Suppressor macrophage (primary cell): ENCODE results near the gene ITM2C.
A peak's percentile ranks its signal among the peaks of the same experiment; 100 is the strongest.

Source experiments
- DNase-seq, 4 experiments: peaks; one replicate each; pipeline ENCODE4 v3.0.0-alpha.2; 2020 to 2022

The ITM2C gene

DNA sequence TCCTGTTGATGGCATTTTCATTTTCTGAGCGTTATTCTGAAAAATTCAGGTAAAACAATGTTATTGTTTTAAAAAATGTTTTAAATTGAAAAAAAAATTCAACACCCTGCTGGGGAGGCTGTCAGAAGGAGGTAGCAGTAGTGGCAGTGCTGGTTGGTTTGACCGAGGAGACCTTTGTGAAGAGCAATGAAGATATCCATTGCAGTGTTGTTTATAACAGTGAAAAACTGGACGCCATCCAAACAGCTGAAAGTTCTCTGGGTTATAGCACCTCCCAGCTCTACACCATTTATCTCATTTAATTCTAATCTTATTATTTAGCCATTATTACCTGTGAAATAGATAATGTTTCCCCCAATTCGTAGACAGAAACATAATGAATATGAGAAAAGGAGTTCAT lies 12.6 kb upstream of the ITM2C start:
- no peak for DNase-seq

DNA sequence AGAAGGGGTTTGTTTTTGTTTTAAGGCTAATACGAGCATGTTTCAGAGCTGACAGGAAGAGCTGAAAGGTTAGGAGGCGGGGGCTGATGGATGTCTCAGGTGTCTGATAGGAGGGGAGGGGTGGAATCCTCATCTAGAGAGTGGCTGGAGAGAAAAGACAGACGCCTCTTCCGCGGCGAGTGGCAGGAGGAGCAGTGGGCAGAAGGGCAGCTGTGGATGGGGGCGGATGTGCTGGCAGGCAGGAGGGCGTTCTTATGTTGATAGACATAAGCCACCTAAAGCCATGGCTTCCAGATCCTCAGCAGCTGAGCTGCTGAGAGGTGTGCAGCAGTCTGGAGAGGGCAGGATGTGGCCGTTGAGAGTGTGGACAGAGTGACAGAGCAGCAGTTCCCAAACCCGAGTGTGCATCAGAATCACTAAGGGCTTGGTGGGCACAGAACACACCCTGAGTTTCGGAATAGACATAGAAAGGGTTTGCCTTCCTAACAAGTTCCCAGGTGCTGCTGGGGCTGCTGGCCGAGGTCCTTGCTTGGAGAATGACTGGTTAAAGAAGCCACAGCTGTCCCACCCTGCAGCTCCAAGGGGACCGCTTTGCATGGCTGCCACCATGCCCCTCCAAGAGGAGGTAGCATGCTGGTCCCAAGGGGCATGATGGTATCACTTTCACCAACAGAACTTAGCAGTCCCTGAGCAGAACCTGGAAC lies 3.0 kb upstream of the ITM2C start:
- DNase-seq: no peak

DNA sequence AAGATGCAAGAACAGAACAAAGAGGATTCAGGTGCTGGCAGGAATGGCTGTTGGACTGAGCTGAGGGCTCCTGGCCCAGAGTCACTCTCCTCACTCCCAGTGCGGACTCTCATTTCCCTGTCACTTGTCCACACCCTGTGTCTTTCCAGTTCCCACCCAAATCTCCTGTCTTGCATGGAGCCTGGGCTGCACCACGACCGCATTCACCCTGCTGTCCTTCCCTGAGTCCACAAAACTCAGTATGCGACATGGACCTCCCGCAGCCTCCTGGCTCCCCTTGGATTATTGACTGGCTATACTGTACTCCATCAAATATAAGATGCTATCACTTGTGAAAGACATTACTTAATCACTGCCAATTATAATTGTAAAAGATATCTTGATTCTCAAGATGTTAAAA lies 2.5 kb upstream of the ITM2C start:
- no peak for DNase-seq

DNA sequence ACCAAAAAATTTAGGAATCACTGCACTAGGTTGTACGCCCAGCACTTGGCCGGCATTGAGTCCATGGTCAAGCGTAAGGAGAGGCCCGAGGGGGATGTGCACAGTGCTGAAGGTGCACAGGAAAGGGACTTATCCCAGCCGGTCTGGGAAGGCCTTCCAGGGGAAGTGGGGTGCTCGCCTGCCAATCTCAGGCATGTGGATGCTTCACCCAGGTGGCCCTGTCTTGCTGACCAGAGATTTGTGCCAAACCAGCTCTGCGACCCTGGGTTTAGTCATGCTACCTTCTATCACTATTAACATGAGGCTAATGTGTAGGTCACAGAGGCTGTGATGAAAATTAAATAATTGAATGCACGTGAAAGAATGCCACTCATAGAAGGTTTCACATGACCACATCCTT lies 1.7 kb upstream of the ITM2C start:
- no peak for DNase-seq

DNA sequence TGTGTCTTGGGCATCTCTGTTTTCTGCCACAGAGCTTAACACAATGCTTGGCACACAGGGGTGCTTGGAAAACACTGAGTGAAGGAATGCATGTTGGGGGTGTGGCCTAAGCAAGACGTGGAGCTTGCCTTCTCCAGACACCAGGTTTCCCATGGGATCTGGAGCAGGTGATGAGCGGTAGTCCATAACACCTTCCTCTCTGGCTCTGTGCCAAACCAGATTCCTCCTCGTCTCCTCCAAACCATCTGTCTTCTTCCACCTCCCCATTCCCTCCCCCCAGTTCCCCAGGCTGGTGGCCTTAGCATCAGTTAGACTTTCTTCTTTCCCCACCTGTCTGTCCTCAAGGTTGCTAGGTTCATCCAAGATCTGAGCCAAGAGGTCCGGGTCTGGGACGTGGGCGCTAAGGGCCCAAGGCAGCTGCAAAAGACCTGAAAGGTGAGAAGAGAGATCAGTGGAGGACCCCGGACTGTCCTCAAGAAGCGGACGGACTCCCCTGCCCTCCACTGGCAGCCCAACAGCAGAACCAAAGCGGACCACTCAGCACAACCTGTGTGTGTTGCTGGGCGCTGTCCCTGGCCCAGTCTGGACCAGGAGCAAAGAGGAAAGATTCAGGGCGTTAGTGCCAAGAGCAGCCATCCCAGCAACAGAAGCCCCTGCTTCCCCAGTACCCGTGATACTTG lies 1.2 kb upstream of the ITM2C start:
- no peak for DNase-seq

DNA sequence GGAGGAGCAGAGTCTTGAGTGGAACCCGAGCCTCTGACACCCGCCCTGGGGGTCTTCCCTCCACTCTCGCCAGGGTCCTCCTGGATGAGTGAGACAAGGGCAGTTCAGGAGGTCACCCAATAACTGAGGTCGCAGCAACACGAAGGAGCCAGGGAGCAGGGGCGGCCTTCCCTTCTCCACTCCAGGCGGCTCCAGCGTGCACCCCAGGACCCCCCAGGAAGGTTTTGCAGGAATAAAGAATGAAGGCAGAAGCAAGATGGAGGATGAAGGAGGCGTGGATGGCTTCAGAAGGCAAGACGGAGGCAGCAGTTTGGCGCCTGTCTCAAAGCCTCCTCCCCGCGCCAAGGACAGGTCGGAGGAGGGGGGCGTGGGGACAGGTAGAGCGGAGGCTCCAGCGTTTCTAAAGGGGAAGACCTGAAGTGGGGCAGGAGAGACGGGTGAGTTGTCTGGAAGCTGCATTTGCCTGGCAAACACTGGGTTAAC lies 579 bp upstream of the ITM2C start:
- DNase-seq: no peak

DNA sequence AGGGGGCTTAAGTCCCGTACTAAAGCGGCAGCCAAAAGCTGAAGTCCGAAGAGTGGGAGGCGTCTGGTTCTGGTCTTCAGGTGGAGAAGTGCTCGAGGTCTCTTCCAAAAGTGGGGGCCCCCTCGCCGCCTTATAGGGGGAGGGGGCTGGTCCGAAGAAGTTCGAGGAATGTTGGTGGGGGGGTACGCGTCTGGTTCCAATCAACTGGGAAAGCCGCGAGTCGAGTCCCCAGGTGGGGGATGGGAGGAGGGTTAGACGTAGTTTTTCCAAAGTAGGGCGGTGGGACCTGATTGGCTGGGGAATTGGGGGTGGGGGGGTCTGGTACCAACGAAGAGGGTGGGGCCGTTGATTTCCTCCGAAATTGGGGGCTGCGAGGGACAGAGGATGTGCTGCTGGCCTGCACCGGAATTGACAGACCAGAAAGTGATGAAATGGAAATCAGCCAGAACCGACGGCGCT lies 594 bp downstream of the ITM2C start:
- DNase-seq: no peak

DNA sequence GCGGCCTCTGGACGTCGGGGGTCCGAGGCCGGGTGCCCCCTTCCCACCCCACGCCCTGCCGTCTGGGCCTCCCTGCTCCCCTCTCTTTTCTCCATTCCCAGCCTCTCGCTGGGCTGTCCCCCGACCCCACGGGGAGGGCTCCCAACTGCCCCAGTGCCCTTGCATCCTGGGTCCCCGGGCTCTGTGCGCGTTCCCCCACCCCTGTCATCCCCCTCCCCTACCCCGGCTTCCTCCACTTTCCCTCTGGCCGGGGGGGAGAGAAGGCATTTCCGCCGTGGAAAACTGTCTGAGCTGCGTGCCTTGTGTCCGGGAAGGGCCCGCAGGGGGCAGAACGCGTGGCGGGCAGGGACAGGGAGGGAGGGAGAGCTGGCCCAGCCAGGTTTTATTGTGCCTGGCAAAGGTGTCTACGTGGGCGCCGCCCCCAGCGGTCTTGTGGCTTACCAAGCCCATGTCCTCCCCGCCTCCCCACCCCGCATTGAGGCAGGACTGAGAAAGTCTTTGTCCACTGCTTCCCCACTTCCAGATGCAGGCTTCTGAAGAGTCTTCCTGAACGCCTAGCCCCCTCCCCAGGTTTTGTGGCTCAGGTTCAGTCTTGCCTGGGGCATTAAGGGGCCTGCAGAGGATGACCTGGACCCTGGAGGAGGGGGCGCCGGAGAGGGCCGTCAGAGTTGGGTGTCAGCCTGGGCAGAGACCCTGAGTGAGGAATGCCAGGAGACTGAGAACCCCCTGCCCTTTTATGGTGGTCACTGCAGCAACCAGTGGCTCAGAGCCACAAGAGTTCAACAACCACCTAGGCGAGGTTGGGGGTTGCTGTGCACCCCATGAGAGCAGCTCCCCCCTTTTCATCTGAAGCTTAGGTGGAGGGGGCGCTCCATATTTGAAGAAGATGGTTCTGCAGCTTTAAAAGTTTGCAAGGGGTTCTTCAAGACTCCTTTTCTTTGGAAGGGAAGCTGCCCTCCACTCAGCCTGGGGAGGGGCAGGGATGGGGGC lies 1.3 kb downstream of the ITM2C start:
- DNase-seq: peak in 1 of 4 experiments; percentile 17

DNA sequence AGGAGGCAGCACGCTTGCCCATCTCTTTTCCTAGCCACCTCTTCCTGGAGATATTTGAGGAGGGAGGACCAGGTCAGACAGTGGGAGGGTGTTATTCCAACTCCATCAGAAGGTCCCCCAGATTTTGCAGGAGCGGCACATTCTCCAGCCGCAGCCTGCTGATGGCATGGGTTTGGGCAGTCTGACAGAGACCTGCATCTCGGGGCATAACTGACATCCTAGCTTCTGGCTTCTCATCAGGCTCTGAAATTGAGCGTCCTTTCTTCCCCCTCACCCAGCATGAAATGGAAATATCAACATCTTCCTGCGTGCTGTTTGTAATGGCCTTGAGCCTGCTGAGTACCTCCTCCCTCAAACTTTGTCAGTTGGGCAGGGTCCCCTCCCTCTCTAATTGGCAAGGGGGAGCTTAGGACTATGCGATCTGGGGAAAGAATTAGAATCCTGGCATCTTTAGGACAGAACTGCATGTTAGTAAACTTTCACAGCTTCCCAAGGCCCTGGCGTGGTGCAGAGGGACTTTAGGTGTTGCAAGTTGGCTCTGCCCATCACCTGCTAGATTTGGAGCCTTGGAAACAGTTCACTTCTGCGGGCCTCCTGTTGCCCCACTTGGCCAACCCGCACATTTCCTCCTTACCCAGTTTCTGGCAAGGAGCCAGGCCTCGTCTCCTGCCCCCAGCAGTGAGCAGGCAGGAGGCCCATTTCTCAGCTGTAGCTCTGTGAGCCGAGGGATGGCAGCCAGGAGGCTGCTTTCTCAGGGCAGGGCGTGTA lies 2.2 kb downstream of the ITM2C start:
- DNase-seq: peak; percentile 27 to 55 (median 43)

DNA sequence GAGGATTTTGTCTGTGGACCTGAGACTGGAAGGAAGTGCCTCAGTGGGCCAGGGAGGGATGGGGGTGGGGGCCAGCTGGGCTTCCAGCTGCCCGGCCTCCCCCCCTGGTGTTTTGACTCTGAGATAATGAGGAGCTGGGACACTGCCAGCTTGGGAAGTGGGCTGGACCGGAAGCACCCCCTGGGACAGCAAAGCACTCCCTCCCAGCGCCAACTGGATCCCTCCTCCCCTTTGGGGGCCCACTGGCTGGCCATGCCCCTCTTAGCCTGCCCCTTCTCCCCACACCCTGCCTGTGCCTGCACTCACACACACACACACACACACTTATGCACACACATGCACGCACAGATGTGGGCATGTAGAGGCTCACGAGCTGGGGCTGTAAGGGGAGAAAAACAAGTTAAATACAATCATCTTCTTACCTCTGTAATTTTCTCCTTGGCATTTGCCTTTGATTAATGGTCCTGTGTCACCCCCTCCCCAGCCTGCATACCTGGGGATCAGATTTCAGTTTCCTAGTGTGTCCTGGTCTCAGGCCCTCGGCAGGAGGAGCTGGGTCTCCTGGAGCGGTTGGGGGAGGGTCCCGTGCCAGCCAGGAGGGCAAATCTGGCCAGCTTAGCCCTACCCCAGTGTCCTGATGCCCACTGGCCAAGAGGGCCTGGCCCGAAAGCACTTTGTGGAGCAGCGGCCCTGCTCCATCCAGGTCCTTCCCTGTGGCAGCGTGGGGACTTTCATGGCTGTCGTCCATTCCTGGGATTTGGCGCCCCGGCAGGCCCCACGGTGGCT lies 3.6 kb downstream of the ITM2C start:
- no peak for DNase-seq

DNA sequence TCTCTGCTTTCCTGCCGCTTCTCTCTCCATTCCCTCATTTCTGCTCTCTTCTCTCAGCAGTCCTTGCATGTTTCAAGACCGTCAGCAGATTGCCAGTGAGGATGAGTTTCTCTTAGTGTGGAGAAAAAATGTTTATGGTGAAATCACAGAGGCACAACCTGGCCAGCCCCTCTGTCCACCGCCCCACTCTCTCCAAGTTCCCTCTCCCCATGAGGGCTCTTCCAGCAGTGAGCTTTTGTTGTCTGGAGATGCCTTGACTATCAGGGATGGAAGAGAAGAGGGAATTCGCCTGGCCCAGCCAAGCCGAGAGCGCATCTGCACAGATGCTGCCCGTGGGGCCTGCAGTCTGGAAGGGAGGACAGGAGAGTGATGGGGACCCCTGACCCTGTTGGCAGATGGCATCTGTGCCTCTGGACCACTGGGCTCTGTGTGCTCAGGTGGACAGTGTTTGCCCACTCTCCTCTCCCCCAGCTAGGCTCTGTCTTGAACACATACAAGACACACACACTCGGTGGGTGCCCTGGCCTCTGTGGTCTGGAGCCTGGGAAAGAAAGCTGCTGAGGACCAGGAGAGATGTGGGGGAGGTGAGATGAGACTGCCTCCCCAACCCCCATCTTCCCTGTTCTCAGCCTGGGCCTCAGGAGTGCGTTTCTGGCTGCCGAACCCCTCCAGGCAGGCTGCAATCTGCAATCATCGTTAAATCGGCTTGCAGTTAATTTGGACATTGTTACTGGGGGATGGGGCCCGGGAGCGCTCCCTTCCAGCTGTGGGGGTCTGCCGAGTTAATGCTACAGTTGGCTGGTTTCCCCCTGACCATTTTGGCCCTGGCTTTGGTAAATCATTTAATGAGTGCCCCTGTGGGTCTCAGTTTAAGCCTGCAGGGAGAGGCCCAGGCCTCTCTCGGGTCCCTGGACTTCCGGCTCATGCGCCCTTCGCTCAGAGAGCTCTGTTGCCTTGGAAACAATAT lies 4.5 kb downstream of the ITM2C start:
- no peak for DNase-seq

DNA sequence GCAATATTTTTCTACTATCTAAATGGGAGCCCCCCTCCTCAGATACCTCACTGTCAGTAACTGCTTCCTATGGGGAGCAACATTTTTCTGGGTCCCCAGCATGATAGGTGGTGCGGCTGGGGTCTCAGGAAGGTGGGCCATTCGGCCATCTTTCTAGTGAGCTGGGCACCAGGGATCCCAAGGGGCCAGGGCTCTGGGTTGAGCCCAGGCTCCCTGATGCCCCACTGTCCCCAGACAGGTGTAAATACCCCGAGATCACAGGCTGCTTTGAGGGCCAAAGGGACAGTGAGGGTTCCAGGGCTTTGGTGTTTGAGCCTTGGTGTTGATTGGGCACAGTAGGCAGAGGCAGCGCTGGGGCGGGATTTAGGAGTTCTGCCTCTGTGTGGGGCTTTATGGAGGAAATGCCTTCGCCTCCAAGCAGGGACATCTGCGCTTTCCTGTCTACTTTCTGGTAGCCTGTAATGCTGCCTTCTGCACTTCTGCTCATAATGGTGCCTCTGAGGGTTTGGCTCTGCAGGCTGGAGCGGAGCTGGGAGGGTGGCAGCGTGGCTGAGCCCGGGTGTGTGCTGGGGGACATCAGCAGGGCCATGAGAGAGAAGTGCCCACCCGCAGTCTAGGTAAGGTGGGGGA lies 5.3 kb downstream of the ITM2C start:
- peak in 2 of 4 experiments; percentile 27 to 36 for DNase-seq

DNA sequence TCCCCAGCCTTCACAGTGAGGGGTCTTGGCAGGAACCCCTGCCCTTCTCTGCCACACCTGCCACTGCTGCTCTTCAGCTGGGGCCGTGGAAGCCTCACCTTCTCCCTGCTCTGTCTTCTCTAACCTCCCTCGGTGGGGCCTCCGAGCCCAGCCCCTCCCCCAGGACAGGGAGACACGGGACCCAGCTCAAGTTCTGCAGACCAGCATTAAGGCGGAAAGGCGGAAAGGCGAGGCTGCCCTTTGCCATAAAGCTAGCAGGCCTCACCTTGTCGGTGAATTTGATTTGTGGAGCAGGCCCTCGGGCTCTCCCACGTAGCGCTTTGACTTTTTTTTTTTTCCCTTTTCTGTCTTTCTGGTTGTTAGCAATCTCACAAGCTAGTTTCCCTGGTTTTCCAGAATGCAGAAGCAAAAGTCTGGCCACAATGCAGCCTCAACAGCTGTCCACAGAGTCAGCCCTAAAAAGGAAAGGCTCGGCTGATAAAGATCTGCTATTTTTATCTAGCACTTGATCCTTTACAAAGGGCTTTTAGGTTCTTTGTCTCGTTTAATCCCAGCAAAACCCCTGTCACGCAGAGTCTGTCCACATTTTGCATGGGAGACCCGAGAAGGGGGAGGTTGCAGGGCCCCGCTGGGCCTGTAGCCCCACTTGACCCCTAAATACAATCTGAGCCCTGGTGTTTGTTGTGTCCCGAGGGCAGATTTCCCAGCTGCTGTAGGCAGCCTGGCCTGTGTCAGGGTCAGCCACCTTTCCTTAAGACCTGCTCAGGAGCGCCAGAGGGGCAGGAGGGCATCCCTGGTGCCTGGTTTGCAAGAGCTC lies 6.0 kb downstream of the ITM2C start:
- DNase-seq: peak; percentile 49 to 75 (median 58)

DNA sequence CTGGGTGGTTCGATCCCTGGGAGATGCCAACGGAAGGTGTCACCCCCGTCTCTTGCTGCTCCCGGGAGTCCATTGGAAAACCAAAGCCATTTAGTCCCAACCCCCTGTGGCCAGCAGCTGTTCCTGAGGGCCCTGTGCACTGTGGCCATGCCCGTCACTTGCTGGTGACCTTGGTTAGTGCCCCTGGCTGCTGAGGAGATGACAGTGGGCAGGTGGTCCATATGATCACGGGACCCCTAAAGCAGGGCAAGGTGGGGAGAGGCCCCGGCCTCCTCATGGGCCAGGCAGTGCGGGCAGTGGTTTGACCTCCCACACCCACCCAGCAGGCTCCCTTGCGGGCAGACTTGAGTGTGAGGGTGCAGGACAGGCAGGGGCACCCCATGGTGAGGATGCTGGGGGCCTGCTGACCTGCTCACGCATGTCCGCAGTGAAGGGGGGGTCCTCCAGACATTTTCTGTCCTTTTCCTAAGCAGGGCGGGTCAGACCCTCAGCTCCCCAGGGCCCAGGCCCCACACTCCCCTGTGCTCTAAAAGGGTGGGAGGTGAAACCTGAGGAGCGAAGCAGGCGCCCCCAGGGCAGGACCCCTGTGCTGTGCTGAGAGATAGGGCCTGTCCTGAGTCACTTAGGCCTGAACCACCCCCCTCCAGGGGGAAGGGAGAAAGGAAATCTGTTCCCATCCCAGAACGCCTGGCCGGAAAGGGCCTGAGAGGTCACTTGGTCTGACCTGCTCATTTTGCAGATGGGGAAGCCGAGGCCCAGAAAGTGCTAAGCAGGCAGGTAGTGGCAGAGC lies 6.8 kb downstream of the ITM2C start:
- DNase-seq: no peak

DNA sequence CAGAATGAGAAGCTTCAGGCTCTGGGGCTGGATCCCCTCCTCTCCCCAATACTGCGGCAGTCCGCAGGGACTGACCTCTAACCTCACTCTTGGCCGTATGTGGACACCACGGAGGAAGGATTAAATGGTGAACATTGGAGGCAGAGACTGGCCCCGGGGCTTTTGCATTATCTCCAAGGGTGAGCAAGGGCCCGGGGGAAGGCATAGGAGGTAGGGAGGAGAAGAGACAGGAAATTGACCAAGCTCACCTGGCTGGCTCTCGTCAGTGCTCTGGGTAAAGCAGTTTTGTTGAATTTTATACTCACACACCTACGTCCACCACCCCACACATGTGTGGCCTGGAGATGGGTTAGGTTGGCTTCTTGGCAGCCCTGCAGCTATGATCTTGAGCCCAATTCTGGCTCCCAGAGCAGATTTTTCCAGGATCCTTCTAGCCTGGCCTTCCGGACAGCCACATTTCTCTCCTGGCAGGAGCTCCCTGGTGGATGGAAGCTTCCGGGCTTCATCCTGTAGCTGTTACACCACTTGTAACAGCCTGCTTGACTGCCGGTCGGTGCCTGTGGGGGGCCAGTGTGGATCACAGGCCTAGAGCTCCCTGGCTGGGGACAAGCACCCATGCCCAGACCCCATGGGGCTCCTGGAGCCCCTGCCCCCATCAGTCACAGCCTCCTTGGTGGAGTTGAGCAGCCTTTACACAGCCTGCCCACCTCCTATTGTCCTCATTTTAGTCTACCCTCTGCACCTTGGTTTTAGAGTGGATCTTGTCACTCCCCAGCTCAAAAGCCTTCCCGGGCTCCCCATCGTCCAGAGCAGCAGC lies 7.6 kb downstream of the ITM2C start:
- no peak for DNase-seq

DNA sequence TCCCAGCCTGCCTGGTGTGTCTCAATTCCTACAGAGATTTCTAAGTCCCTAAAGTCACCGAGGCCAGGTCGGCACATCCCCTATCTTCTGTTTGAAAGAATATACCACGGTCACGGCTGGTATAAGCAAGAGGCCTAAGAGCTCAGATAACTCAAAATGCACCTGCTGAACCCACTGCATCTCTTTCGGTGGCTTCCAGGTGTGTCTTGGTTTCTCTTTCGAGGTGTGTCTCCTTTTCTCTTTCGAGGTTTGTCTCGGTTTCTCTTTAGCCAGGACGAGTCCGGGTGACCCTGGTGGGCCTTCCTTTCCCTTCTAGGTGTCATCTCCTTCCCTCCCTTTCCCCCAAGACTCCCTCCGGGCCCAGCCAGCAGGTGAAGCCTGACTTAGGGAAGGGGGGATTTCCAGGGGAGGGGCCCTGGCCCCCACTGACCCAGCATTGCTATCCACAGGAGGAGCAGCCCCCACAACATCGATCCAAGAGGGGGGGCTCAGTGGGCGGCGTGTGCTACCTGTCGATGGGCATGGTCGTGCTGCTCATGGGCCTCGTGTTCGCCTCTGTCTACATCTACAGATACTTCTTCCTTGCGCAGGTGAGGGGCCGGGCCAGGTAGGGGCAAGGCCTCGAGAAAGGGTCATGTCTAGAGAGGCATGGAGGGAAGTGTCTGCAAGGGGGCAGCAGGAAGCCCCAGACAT lies 8.4 kb downstream of the ITM2C start:
- DNase-seq: no peak
